NT2/D1 (cell line): ENCODE results near the gene ZNF436.

Experiments used
- DNase-seq: peaks from one replicate; pipeline ENCODE4 v3.0.0-alpha.2; 2011; ENCODE audit warnings: low read depth, low spot score
- H3K27me3 ChIP-seq: 2 replicates; pipeline ENCODE4 v1.6.0; 2011; ENCODE audit warnings: mild to moderate bottlenecking; ENCODE audit not compliant: insufficient read length, insufficient read depth
- H3K36me3 ChIP-seq: 2 replicates; pipeline ENCODE4 v1.6.1; 2011; ENCODE audit warnings: mild to moderate bottlenecking, low read length, mixed read lengths; ENCODE audit not compliant: insufficient read depth, insufficient read length
- H3K4me1 ChIP-seq: 2 replicates; pipeline ENCODE4 v1.5.1; 2011; ENCODE audit not compliant: insufficient read depth, insufficient read length
- H3K4me3 ChIP-seq: 2 replicates; pipeline ENCODE4 v1.5.1; 2011; ENCODE audit warnings: low read depth; ENCODE audit not compliant: insufficient read length
- H3K9ac ChIP-seq: 2 replicates; pipeline ENCODE4 v1.6.0; 2011; ENCODE audit warnings: low read depth; ENCODE audit not compliant: insufficient read length
- H3K9me3 ChIP-seq: 2 replicates; pipeline ENCODE4 v1.5.1; 2011; ENCODE audit warnings: mild to moderate bottlenecking, low read length; ENCODE audit not compliant: insufficient read depth
- SUZ12 ChIP-seq: IDR thresholded peaks from 2 replicates; pipeline ENCODE4 v1.6.1; 2011; ENCODE audit not compliant: insufficient read length, insufficient read depth; ENCODE audit errors: extremely low read depth
- YY1 ChIP-seq: IDR thresholded peaks from 2 replicates; pipeline ENCODE4 v1.6.1; 2011; ENCODE audit not compliant: insufficient read length, insufficient read depth
- ZNF274 ChIP-seq: IDR thresholded peaks from 2 replicates; pipeline ENCODE4 v1.6.1; 2011; ENCODE audit warnings: mild to moderate bottlenecking, low read depth, low read length

Gene ZNF436

GRCh38 chr1:23397908-23398307 is 28.3 kb upstream of the ZNF436 start:
- Histone ChIP-seq H3K27me3 (peaks cover 96% of the 10 kb centered on the region), H3K9me3 (no peaks in the 10 kb centered on the region), H3K4me1 (peaks cover 6% of the 10 kb centered on the region), H3K36me3 (no peaks in the 10 kb centered on the region), H3K9ac (no peak overlapping the region), H3K4me3 (no peak overlapping the region)
- TF ChIP-seq ZNF274: no peak
- no peak for TF ChIP-seq SUZ12
- TF ChIP-seq YY1: no peak
- no peak for DNase-seq

GRCh38 chr1:23396380-23396779 is 26.7 kb upstream of the ZNF436 start:
- H3K36me3 ChIP-seq: no peaks in the 10 kb centered on the region
- no peak for DNase-seq
- H3K9ac ChIP-seq: no peak overlapping the region
- peaks cover 93% of the 10 kb centered on the region for H3K27me3 ChIP-seq
- no peaks in the 10 kb centered on the region for H3K9me3 ChIP-seq
- no peak overlapping the region for H3K4me3 ChIP-seq
- no peak for TF ChIP-seq YY1
- no peak for TF ChIP-seq ZNF274
- TF ChIP-seq SUZ12: no peak
- H3K4me1 ChIP-seq: peaks cover 6% of the 10 kb centered on the region

GRCh38 chr1:23395849-23396248 is 26.2 kb upstream of the ZNF436 start:
- Histone ChIP-seq H3K9ac (no peak overlapping the region), H3K9me3 (no peaks in the 10 kb centered on the region), H3K4me1 (peaks cover 6% of the 10 kb centered on the region), H3K36me3 (no peaks in the 10 kb centered on the region), H3K27me3 (peaks cover 88% of the 10 kb centered on the region), H3K4me3 (no peak overlapping the region)
- TF ChIP-seq ZNF274 (no peak), SUZ12 (no peak)
- DNase-seq: no peak

- Histone ChIP-seq H3K36me3 (no peaks in the 10 kb centered on the region), H3K9ac (no peak overlapping the region), H3K27me3 (peaks cover 88% of the 10 kb centered on the region), H3K4me1 (peaks cover 6% of the 10 kb centered on the region), H3K4me3 (no peak overlapping the region), H3K9me3 (no peaks in the 10 kb centered on the region)
- TF ChIP-seq SUZ12 (no peak), YY1 (no peak), ZNF274 (no peak)
- DNase-seq: peak; percentile 50
These were observed 25.6 kb upstream of the ZNF436 start for GRCh38 chr1:23395154-23395724.

GRCh38 chr1:23394684-23395083 is 25.0 kb upstream of the ZNF436 start:
- H3K27me3 ChIP-seq: peaks cover 88% of the 10 kb centered on the region
- no peaks in the 10 kb centered on the region for H3K36me3 ChIP-seq
- no peak for DNase-seq
- no peaks in the 10 kb centered on the region for H3K9me3 ChIP-seq
- H3K4me3 ChIP-seq: no peak overlapping the region
- TF ChIP-seq YY1 (no peak), ZNF274 (no peak), SUZ12 (no peak)
- peaks cover 6% of the 10 kb centered on the region for H3K4me1 ChIP-seq
- H3K9ac ChIP-seq: no peak overlapping the region

- no peak for DNase-seq
- Histone ChIP-seq H3K4me3 (no peak overlapping the region), H3K36me3 (no peaks in the 10 kb centered on the region), H3K9me3 (no peaks in the 10 kb centered on the region), H3K9ac (no peak overlapping the region), H3K4me1 (peaks cover 6% of the 10 kb centered on the region), H3K27me3 (peaks cover 87% of the 10 kb centered on the region)
- no peak for TF ChIP-seq ZNF274
- TF ChIP-seq YY1: no peak
- TF ChIP-seq SUZ12: no peak
These were observed 24.5 kb upstream of the ZNF436 start for GRCh38 chr1:23394181-23394580.

GRCh38 chr1:23393706-23394105 is 24.1 kb upstream of the ZNF436 start:
- Histone ChIP-seq H3K9ac (no peak overlapping the region), H3K4me3 (no peak overlapping the region), H3K36me3 (no peaks in the 10 kb centered on the region), H3K9me3 (no peaks in the 10 kb centered on the region), H3K27me3 (peaks cover 88% of the 10 kb centered on the region), H3K4me1 (peaks cover 6% of the 10 kb centered on the region)
- TF ChIP-seq ZNF274 (no peak), SUZ12 (no peak), YY1 (no peak)
- no peak for DNase-seq
